Ureter (tissue), 1 donor: ENCODE measurements around the gene ZBTB47. TPM values are rescaled to one million over a fixed set of nuclear protein-coding genes. Genes with fewer than 3 reads are reported as not detected.

ENCODE experiments used
- DNase-seq: peaks from one replicate; pipeline ENCODE4 v3.0.0-alpha.2; 2020; ENCODE audit warnings: low spot score
- total RNA-seq: library from RNA; stranded (reverse); gene quantifications from one replicate; pipeline ENCODE4 v1.2.4, GENCODE V29; 2023
- donor health status: DM: yes; HTN: yes; CAD: no.

The ZBTB47 gene
- total RNA-seq, 1 donor from 2014 or later, result 32.1 TPM

- DNase-seq, result no peak
Observed at GRCh38 chr3:42712688-42713372, 59.3 kb downstream of the ZBTB47 start.

GRCh38 chr3:42713747-42714146 is 60.2 kb downstream of the ZBTB47 start:
- no peak for DNase-seq

- DNase-seq, result no peak
Observed at GRCh38 chr3:42714171-42714852, 60.8 kb downstream of the ZBTB47 start.

Other genes starting within 250 kb of the ZBTB47 start
- gene LYZL4, start 243.1 kb upstream of the ZBTB47 start, total RNA-seq, result not detected
- 72.7 TPM for gene VIPR1, start 151.1 kb upstream of the ZBTB47 start, total RNA-seq
- 37.2 TPM for gene SEC22C, start 71.7 kb upstream of the ZBTB47 start, total RNA-seq
- gene SS18L2, start 62.8 kb upstream of the ZBTB47 start, total RNA-seq, result 21.6 TPM
- gene NKTR, start 53.0 kb upstream of the ZBTB47 start, total RNA-seq, result 137 TPM
- gene KLHL40, start 31.8 kb downstream of the ZBTB47 start, total RNA-seq, result not detected
- 0.73 TPM for gene HHATL, start 49.1 kb downstream of the ZBTB47 start, total RNA-seq
- gene CCDC13, start 119.6 kb downstream of the ZBTB47 start, total RNA-seq, result 1.2 TPM
- 182 TPM for gene HIGD1A, start 150.8 kb downstream of the ZBTB47 start, total RNA-seq
- 17.2 TPM for gene ACKR2, start 155.7 kb downstream of the ZBTB47 start, total RNA-seq
- gene CYP8B1, start 222.2 kb downstream of the ZBTB47 start, total RNA-seq, result not detected